ENCODE data around the gene PLEKHM3. TPM values are rescaled to one million over a fixed set of nuclear protein-coding genes. Genes with fewer than 3 reads are reported as not detected.

Gene PLEKHM3
- total RNA-seq, 4 donors from 2014 or later = 19.1 to 26.5 (median 24.0) TPM

DNA sequence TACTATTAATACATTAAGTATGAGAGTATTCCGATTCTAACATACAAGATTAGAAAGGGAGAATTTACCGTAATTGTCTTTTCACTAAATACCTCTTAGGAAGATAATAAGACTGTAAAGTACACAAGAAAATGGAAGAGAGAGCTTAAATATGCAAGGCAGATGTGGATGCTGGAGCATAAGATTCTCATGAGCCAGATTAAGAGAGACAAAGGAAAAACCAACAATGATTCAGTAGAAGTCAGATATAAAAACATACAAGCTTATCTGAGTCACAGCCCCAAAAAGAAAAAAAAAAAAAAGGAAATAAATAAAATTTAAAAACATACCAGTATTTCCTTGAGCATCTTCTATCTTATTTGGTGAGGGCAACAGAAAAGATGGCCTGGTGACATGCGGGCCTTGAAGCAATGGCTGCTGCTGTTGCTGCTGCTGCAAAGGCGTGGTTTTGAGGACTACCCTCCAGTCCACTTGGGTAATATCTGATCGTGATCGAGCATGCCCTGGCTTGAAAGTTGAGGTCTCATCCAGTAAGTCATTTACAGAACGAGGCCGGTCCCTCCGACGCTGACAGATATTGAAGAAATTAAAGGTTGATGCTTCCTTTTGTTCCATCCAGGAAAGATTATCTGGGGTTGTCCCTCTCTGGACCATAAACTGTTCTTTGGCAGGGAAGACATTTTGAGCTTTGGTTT, 24.5 kb downstream of the PLEKHM3 start:
- intact Hi-C loops (cut with DNase I; ENCODE audit: low total_unique reads) = no loop called here
- in situ Hi-C loops (cut with MboI; ENCODE audit: low pct_ligation_motif_present in 1 of 4, low pct_unique_long_range_greater_than_20kb in 1 of 4, low sequenced_read_pairs in 3 of 4) = no loop called here
- peaks cover 0 to 11% (median 4%) of the 10 kb centered on the region in 4 donors for H3K36me3 ChIP-seq
- no peaks in the 10 kb centered on the region for H3K9me3 ChIP-seq
- H3K4me1 ChIP-seq = no peaks in the 10 kb centered on the region
- TF ChIP-seq, protein P1, sequence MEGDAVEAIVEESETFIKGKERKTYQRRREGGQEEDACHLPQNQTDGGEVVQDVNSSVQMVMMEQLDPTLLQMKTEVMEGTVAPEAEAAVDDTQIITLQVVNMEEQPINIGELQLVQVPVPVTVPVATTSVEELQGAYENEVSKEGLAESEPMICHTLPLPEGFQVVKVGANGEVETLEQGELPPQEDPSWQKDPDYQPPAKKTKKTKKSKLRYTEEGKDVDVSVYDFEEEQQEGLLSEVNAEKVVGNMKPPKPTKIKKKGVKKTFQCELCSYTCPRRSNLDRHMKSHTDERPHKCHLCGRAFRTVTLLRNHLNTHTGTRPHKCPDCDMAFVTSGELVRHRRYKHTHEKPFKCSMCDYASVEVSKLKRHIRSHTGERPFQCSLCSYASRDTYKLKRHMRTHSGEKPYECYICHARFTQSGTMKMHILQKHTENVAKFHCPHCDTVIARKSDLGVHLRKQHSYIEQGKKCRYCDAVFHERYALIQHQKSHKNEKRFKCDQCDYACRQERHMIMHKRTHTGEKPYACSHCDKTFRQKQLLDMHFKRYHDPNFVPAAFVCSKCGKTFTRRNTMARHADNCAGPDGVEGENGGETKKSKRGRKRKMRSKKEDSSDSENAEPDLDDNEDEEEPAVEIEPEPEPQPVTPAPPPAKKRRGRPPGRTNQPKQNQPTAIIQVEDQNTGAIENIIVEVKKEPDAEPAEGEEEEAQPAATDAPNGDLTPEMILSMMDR (IDR thresholded peaks at IDR 0.05) = no peak
- WGBS, 2 donors (ENCODE audit: low coverage in 1 of 2) = 97% methylated on average over 7 to 10 of the region's 10 CpGs
- no peak overlapping the region for H3K27ac ChIP-seq
- no peaks in the 10 kb centered on the region for H3K27me3 ChIP-seq
- no peak for DNase-seq
- no peak overlapping the region for H3K4me3 ChIP-seq

DNA sequence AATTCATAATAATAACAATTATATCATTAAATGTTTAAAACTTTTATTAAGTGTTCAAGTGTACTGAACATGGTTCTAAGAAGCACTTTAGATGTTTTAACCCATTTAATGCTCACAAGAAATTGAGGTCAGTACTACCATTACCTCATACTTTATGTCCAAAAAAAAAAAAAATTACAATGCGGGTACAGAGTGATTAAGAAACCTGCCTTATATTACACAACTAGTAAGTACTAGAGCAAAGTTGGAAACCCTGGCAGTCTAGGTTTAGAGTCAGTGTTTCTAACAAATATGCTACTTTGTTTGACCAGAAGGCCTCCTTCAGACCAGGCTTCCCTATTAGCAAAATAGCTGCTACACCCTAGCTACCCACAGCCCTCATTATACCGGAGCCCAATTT, 28.5 kb downstream of the PLEKHM3 start:
- TF ChIP-seq POLR2A (IDR thresholded peaks at IDR 0.05) (no peak), EP300 (IDR thresholded peaks at IDR 0.05; ENCODE audit: low read depth) (no peak), POLR2AphosphoS5 (IDR thresholded peaks at IDR 0.05) (no peak)
- TF ChIP-seq, protein P1 (IDR thresholded peaks at IDR 0.05) = no peak
- intact Hi-C loops (cut with DNase I; ENCODE audit: low total_unique reads) = no loop called here

DNA sequence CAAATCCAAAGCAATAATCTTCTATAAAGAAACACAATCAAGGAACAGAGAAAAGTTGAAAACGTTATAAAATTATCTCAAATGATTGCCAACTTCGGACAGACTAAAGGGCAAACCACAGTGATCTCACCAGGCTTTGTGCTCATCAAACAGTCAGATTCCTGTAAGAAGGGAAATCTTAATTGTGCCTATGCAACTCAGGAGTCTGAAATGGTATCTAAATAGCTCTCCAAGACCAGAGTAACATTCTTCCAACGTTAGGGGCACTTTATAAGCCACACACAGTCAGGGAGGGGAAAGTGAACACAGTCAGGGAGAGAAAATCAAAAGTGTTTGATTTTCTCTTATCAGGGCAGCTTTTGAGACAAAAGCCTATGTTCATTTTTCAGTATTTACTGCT, 29.4 kb downstream of the PLEKHM3 start:
- intact Hi-C loops (cut with DNase I; ENCODE audit: low total_unique reads) (no loop called here), in situ Hi-C loops (cut with MboI; ENCODE audit: low pct_ligation_motif_present in 1 of 4, low pct_unique_long_range_greater_than_20kb in 1 of 4, low sequenced_read_pairs in 3 of 4) (no loop called here)
- TF ChIP-seq POLR2AphosphoS5 (IDR thresholded peaks at IDR 0.05) (no peak), POLR2A (IDR thresholded peaks at IDR 0.05) (no peak), EP300 (IDR thresholded peaks at IDR 0.05; ENCODE audit: low read depth) (no peak)
- TF ChIP-seq, protein P1 (IDR thresholded peaks at IDR 0.05) = no peak
- WGBS, 2 donors (ENCODE audit: low coverage in 1 of 2) = 37 to 42% methylated on average over 3 of the region's 3 CpGs
- no peak for DNase-seq
- Histone ChIP-seq H3K4me1 (no peaks in the 10 kb centered on the region), H3K27ac (no peak overlapping the region), H3K9me3 (no peaks in the 10 kb centered on the region), H3K36me3 (peaks cover 0 to 11% (median 4%) of the 10 kb centered on the region in 4 donors), H3K27me3 (no peaks in the 10 kb centered on the region), H3K4me3 (no peak overlapping the region)

More for the DNA sequence above, 28.5 kb downstream of the PLEKHM3 start:
- no peak for DNase-seq
- H3K36me3 ChIP-seq = peaks cover 0 to 11% (median 4%) of the 10 kb centered on the region in 4 donors
- H3K4me3 ChIP-seq = no peak overlapping the region
- H3K9me3 ChIP-seq = no peaks in the 10 kb centered on the region
- 91 to 100% methylated on average over 1 to 2 of the region's 2 CpGs for WGBS, 2 donors (ENCODE audit: low coverage in 1 of 2)
- no peaks in the 10 kb centered on the region for H3K4me1 ChIP-seq
- no peaks in the 10 kb centered on the region for H3K27me3 ChIP-seq
- in situ Hi-C loops (cut with MboI; ENCODE audit: low pct_ligation_motif_present in 1 of 4, low pct_unique_long_range_greater_than_20kb in 1 of 4, low sequenced_read_pairs in 3 of 4) = no loop called here
- no peak overlapping the region for H3K27ac ChIP-seq

DNA sequence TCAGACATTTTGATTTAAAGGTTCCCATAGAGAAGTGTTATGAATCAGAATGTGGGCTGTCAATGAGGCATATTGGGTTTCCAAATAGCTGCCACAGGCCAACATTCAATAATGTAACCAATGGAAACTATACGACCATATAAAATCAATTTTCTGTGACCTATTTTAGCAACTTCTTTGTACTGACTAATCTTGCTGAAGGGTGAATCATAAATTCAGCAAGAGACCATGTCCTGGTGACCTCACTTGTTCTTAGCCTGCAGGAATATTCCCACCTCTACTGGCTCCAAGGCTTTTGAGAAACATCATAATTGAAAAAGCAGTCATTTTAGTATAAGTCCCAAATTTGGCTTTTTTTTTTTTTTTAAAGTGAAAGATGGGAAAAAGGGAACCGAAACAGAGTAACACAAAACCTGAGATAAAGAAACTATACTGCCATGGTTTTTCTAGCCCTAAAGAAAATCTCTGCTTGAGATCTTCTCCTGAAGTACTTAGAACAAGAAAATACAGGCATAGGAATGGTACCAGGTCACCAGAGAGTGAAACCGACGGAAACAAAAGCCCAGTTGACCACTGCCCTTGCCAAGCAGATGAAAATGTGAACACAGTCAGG, 32.1 kb downstream of the PLEKHM3 start:
- in situ Hi-C loops (cut with MboI; ENCODE audit: low pct_ligation_motif_present in 1 of 4, low pct_unique_long_range_greater_than_20kb in 1 of 4, low sequenced_read_pairs in 3 of 4) (no loop called here), intact Hi-C loops (cut with DNase I; ENCODE audit: low total_unique reads) (no loop called here)
- H3K4me3 ChIP-seq = no peak overlapping the region
- no peak overlapping the region for H3K27ac ChIP-seq
- H3K9me3 ChIP-seq = no peaks in the 10 kb centered on the region
- no peak for DNase-seq
- H3K4me1 ChIP-seq = no peaks in the 10 kb centered on the region
- no peaks in the 10 kb centered on the region for H3K36me3 ChIP-seq
- WGBS, 2 donors (ENCODE audit: low coverage in 1 of 2) = 77 to 78% methylated on average over 4 of the region's 4 CpGs
- no peaks in the 10 kb centered on the region for H3K27me3 ChIP-seq
- TF ChIP-seq EP300 (IDR thresholded peaks at IDR 0.05; ENCODE audit: low read depth) (no peak), POLR2AphosphoS5 (IDR thresholded peaks at IDR 0.05) (no peak), POLR2A (IDR thresholded peaks at IDR 0.05) (no peak)
- TF ChIP-seq, protein P1 (IDR thresholded peaks at IDR 0.05) = no peak

Data from transverse colon (tissue), 4 donors.